Stimulated activated CD4-positive, alpha-beta T cell treated with anti-CD3 and anti-CD28 coated beads, Interleukin-12 subunit alpha, Interleukin-12 subunit beta, amount 100 ng/mL, for 24 hours (primary cell): ENCODE data around the gene RPL27A.
"Not testable (repeated sequence)": the region's sequence is repeated elsewhere in the genome, so short reads cannot be mapped to it uniquely, and the experiment has no call there.

Experiments
- DNase-seq, 2 experiments: peaks; one replicate each; pipeline ENCODE4 v3.0.0-alpha.2; 2020; ENCODE audit warnings: low read depth in 2 of 2

The RPL27A gene

GRCh38 chr11:8682303-8683114 lies at the start of gene RPL27A, which contains the start of gene TRIM66:
Gene RPL27A (plus strand): TSS chr11:8682792. CDS start chr11:8682814, 22 bp downstream.
Gene TRIM66 (minus strand): TSS chr11:8682665. CDS start chr11:8672274, 10,391 bp downstream.
- peak; percentile 98 for DNase-seq

GRCh38 chr11:8634498-8634897 lies 48.1 kb upstream of the RPL27A start:
- DNase-seq = no peak

DNA sequence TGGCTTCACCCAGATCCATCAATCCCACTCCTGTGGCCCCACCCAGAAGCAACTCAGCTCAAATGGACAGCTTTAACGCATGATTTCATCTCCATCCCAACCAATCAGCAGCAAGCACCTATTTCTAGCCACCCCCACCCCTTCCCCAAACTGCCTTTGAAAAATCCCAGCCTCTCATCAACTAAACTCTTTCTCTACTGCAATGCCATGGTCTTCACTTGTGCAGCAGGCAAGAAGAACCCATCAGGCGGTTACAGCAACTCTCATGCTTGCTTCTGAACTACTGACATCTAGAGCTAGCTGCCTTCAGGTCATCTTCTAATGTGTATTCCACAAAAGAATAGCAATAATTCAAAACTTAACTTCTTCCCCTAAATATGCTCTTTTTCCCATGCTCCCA lies 46.5 kb upstream of the RPL27A start:
- no peak for DNase-seq

DNA sequence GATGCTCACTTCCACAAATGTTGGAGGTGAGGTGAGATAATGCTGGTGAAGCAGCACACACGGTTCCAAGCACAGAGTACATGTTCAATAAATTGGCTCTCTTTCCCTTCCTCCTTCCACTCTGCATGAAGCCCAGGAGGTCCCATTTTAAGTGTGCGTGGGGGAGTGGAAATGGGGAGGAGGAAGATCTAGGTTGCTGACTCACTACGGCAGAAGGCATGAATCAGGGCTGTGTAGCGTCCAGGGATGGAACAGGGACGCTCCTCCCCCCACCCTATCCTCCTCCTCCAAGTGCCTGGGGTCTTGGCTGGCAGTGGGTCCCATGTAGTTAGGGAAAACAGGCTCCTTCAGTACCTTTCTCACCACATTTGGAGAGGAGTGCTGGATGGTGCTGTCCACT lies 44.3 kb upstream of the RPL27A start:
- DNase-seq = no peak

- DNase-seq = no peak
Measured at GRCh38 chr11:8639655-8640054, 42.9 kb upstream of the RPL27A start.

DNA sequence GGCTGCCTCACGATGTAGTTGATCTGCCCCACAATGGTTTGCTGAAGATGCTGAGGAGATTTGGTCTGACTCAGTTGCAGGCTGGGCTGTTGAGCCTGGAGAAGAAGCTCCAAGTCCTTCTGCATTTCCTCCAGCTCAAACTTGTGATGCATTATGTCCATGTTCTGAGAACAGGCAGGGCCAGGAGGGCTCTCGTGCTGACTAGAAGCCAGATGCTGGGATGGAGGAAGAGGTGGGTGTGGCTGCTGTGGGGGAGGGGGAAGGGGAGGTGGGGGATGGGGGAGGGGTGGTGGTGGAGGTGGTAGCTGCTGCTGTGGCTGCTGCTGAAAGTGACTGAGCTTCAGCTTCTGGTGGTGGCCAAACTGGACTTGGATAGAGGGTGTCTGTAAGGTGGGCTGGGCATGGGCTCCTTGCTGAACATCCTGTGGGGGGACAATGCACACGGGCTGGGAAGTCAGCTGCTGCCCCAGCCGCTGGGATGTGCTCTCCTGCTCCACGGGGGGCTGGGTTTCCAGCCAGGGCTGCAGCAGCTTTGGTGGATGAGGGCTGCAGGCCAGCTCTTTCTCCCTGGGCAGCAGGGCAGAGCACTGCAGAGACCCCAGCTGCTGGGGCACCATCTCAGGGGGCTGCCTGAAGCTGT lies 42.2 kb upstream of the RPL27A start:
- no peak for DNase-seq

DNA sequence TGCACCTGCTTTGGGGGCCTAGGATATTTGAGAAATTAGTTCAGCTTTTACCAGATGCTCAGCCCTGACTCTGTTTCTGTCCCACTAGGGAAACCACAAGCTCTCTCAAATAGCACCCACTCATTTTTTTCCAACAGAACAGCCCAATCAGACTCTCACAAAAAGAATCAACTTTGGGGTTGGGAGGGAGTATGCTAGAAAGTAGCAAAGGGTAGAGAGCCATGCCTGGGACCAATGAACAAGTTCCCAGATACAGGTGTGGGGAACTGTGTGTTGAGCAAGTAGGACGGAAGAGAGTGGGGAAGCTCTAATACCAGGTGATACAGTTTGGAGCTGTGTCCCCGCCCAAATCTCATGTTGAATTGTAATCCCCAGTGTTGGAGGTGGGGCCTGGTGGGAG lies 41.3 kb upstream of the RPL27A start:
- no peak for DNase-seq

DNA sequence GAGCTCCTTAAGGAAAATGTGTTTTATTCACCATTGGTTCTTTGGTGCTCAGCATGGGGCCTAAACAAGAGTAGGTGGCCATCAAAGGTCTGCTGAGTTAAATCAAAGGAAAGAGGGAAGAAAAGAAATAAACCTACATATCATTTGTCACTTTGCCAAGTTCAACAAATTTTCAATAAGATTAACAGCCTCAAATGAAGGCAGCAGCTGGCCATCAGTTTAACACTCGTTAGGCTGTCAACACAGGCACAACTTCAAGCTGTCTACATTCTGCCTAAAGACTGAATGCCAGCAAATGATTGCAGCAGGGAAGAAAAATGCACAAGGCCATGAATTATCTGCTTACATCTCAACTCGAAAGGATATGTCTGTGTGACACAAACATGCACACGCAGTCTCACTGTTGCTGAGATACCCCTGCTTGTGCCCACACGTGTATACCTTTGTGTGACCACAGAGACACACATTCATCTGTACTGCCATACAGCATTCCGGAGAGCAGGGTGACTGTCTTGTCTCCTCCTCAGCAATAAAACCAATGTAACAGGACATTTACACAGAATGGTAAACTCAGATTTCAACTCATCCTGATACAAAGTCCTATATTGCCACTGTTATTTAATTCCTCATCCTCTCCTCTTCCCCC lies 40.3 kb upstream of the RPL27A start:
- no peak for DNase-seq

DNA sequence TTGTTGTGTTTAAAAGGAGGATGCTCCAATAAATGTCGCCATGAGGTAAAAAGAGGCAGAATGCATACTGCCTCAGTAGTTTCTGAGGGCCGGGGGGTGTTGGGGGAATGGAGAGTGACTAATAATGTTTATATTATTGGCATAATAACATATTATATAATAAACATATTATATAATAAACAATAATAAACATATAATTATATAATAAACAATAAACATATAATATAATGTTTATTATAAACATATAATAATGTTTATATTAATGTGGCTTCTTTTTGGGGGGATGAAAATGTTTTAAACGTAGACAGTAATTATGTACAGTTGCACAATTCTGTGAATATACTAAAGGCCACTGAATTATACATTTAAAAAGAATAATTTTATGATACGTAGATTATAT lies 35.7 kb upstream of the RPL27A start:
- DNase-seq = no peak

DNA sequence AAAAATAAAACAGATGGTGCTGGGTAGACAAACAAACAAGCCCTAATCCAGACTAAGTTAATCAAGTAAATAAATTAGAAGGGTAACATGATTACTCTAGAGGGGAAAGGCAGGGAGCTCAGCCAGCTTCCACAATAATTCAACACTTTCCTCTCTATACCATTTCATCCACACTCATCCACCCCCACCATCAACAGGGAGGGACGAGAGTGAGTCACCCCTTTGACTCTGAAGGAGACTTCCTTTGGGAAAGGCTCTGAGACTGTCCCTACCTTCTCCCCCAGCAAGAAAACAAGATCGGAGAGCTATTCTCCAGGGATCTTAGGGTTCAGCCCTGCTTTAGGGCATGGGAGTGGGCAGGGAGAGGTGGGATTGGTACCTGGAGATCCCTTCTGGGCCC lies 33.2 kb upstream of the RPL27A start:
- DNase-seq = no peak

DNA sequence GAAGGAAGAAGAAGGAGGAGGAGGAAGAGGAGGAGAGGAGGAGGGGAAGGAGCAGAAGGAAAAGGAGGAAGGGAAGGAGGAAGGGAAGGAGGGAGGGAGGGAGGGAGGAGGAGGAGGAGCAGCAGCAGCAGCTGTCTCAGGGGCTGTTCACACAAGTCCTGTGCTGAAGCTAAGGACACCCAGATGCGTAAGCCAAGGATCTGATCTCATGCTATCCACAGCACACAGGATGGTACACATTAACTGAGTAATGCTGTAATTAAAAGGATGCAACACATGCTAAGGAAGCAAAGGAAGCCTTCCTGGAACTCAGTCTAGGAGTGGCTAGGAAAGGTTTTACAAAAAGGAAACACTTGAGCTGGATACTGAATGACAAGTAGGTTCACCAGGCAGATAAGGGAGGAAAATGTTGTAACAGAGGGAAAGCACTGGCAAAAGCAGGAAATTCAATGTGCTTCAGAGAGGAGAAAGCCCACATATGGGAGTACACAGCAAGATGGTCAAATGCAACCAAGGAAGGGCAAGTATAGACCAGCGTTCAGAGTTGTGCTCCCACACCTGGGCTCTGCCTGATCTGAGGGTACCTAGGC lies 32.1 kb upstream of the RPL27A start:
- DNase-seq = no peak

- no peak for DNase-seq
Measured at GRCh38 chr11:8652140-8652539, 30.5 kb upstream of the RPL27A start.

GRCh38 chr11:8654503-8654902 lies 28.1 kb upstream of the RPL27A start:
- DNase-seq = no peak

DNA sequence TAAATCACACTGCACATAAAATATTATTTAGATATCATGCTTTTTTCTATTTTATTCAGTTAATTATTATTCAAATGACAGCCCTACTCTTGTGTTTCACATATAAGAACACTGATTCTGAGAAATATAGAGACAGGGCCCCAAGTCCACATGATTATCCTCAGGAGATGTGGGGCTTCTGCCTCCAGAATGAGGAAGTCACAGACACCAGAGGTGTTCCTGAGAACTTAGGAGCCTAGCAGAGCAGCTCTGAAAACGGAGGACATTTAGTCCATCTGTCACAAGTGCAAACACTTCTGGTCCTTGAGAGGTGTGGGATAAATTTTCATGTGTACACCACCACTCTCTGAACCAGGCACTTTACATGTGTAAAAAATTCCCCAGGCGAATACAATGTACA lies 26.3 kb upstream of the RPL27A start:
- no peak for DNase-seq

- DNase-seq = no peak
Measured at GRCh38 chr11:8658321-8659057, 24.1 kb upstream of the RPL27A start.

DNA sequence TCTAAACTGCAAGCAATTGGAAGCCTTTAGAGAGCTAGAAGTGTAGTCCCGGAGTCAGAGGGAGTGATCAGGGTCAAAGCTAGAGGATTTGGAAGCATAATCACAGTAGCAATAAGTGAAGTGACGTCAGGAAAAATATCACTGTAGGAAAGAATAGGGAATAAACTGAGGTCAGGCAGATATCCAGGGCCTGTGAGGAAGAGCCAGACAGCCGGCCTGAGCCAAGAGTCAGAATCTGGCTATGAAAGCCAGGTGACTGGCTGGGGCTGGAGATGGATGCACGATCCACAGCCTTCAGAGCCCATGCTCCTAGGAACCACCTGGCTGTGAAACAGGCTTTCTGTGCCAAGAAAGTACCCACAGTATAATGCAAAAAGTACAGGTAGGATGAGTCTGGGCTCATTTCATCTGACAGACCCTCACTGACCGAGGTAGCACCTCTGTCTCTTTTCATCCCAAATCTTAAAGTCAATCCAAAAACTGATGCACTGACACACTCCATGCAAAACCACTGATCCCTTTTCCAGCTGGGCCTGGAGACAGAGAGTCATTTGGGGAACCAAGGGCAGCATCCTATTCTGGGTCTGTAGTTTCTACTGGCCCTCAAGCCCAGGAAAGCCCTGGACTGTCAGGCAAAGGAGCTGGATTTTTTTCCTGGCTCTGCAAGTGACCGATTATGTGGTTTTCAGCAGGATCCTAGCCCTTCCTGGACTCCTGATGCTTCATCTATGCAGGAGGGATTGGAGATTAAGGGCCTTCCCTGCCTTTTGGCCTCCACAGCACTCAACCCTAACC lies 21.4 kb upstream of the RPL27A start:
- no peak for DNase-seq

GRCh38 chr11:8665222-8665621 lies 17.4 kb upstream of the RPL27A start:
- DNase-seq = no peak

- DNase-seq = not testable (repeated sequence)
Measured at GRCh38 chr11:8670081-8670480, 12.5 kb upstream of the RPL27A start.

- DNase-seq = no peak
Measured at GRCh38 chr11:8671193-8671612, 11.4 kb upstream of the RPL27A start.

GRCh38 chr11:8671651-8672062 lies 10.9 kb upstream of the RPL27A start:
- DNase-seq = no peak

- no peak for DNase-seq
Measured at GRCh38 chr11:8672346-8672745, 10.2 kb upstream of the RPL27A start.
